ENCODE measurements around the gene IGSF5.

The IGSF5 gene

GRCh38 chr21:39788383-39788782 is 43.4 kb downstream of the IGSF5 start:
- H3K36me3 ChIP-seq (ENCODE audit: control insufficient read depth, insufficient read depth, low read length), result no peaks in the 10 kb centered on the region
- no peak overlapping the region for H4K5ac ChIP-seq (ENCODE audit: low read length)
- no peak overlapping the region for H3K4ac ChIP-seq (ENCODE audit: low read depth, low read length)
- no peak overlapping the region for H3K23ac ChIP-seq (ENCODE audit: low read length)
- H2BK120ac ChIP-seq (ENCODE audit: low read depth, low read length), result no peak overlapping the region
- no peak overlapping the region for H3K9ac ChIP-seq (ENCODE audit: low read length)
- no peak overlapping the region for H3K4me3 ChIP-seq (ENCODE audit: low read length)
- no peak overlapping the region for H3K56ac ChIP-seq (ENCODE audit: low read length)
- H3K18ac ChIP-seq (ENCODE audit: low read length), result no peak overlapping the region
- no peaks in the 10 kb centered on the region for H3K4me1 ChIP-seq (ENCODE audit: control insufficient read depth, low read depth, low read length)
- no peak overlapping the region for H2AK5ac ChIP-seq (ENCODE audit: low read length)
- H3K79me1 ChIP-seq (ENCODE audit: low read length), result no peaks in the 10 kb centered on the region
- no peaks in the 10 kb centered on the region for H3K79me2 ChIP-seq (ENCODE audit: control insufficient read depth, insufficient read depth, low read length)
- H3K27me3 ChIP-seq (ENCODE audit: insufficient read depth, low read length, poor library complexity), result no peaks in the 10 kb centered on the region
- DNase-seq, result peak; percentile 86
- H3K4me2 ChIP-seq (ENCODE audit: low read length), result no peak overlapping the region
- H2BK5ac ChIP-seq (ENCODE audit: low read length), result no peak overlapping the region
- H3K27ac ChIP-seq (ENCODE audit: low read depth, low read length), result no peak overlapping the region
- no peak overlapping the region for H2BK15ac ChIP-seq (replicated peaks; ENCODE audit: low read depth)
- no CpG with 5 or more reads among the region's 9 CpGs for WGBS (ENCODE audit: extremely low coverage, insufficient coverage, low lambda C conversion rate)
- H4K8ac ChIP-seq (ENCODE audit: low read depth, low read length), result no peak overlapping the region

DNA sequence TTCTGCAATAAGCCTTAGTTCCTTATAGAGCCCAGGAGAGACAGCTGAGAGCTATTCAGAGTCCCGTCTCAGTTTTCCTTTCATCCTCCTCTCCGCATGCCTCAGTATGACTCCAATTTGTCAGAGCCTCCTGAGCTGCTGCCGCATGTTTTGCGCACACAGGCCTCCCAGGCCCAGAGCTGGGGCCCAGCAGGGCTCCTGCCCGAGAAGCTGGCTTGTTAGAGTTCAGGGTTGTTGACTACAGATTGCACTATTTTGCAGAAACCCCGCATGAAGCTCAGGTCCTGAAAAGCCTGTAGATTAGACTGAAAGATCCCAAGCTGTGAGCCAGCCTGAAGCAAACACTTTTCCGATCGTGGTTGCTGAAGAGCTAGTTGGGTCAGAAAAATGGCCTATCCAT is 51.5 kb downstream of the IGSF5 start:
- Histone ChIP-seq H3K18ac (ENCODE audit: low read length) (no peak overlapping the region), H2BK5ac (ENCODE audit: low read length) (no peak overlapping the region), H3K4ac (ENCODE audit: low read depth, low read length) (no peak overlapping the region), H2BK120ac (ENCODE audit: low read depth, low read length) (no peak overlapping the region), H3K27me3 (ENCODE audit: insufficient read depth, low read length, poor library complexity) (no peaks in the 10 kb centered on the region), H2AK5ac (ENCODE audit: low read length) (no peak overlapping the region), H4K5ac (ENCODE audit: low read length) (no peak overlapping the region), H3K79me2 (ENCODE audit: control insufficient read depth, insufficient read depth, low read length) (no peaks in the 10 kb centered on the region), H3K79me1 (ENCODE audit: low read length) (no peaks in the 10 kb centered on the region), H3K9ac (ENCODE audit: low read length) (no peak overlapping the region), H3K27ac (ENCODE audit: low read depth, low read length) (no peak overlapping the region), H3K36me3 (ENCODE audit: control insufficient read depth, insufficient read depth, low read length) (no peaks in the 10 kb centered on the region), H3K4me1 (ENCODE audit: control insufficient read depth, low read depth, low read length) (no peaks in the 10 kb centered on the region), H3K4me3 (ENCODE audit: low read length) (no peak overlapping the region), H2BK15ac (replicated peaks; ENCODE audit: low read depth) (no peak overlapping the region), H3K56ac (ENCODE audit: low read length) (no peak overlapping the region), H3K4me2 (ENCODE audit: low read length) (no peak overlapping the region), H4K8ac (ENCODE audit: low read depth, low read length) (no peak overlapping the region), H3K23ac (ENCODE audit: low read length) (no peak overlapping the region)
- no CpG with 5 or more reads among the region's 8 CpGs for WGBS (ENCODE audit: extremely low coverage, insufficient coverage, low lambda C conversion rate)
- no peak for DNase-seq

GRCh38 chr21:39799178-39799577 is 54.2 kb downstream of the IGSF5 start:
- no peak overlapping the region for H3K18ac ChIP-seq (ENCODE audit: low read length)
- no peak overlapping the region for H3K23ac ChIP-seq (ENCODE audit: low read length)
- no peak overlapping the region for H3K4me2 ChIP-seq (ENCODE audit: low read length)
- WGBS (ENCODE audit: extremely low coverage, insufficient coverage, low lambda C conversion rate), result no CpG with 5 or more reads among the region's 7 CpGs
- H3K4me1 ChIP-seq (ENCODE audit: control insufficient read depth, low read depth, low read length), result no peaks in the 10 kb centered on the region
- H3K79me2 ChIP-seq (ENCODE audit: control insufficient read depth, insufficient read depth, low read length), result no peaks in the 10 kb centered on the region
- no peak overlapping the region for H4K8ac ChIP-seq (ENCODE audit: low read depth, low read length)
- no peaks in the 10 kb centered on the region for H3K27me3 ChIP-seq (ENCODE audit: insufficient read depth, low read length, poor library complexity)
- no peaks in the 10 kb centered on the region for H3K79me1 ChIP-seq (ENCODE audit: low read length)
- no peak overlapping the region for H3K4me3 ChIP-seq (ENCODE audit: low read length)
- no peak overlapping the region for H3K9ac ChIP-seq (ENCODE audit: low read length)
- no peak overlapping the region for H3K4ac ChIP-seq (ENCODE audit: low read depth, low read length)
- no peak for DNase-seq
- no peak overlapping the region for H2BK5ac ChIP-seq (ENCODE audit: low read length)
- H3K36me3 ChIP-seq (ENCODE audit: control insufficient read depth, insufficient read depth, low read length), result no peaks in the 10 kb centered on the region
- no peak overlapping the region for H2BK120ac ChIP-seq (ENCODE audit: low read depth, low read length)
- H3K27ac ChIP-seq (ENCODE audit: low read depth, low read length), result no peak overlapping the region
- H2BK15ac ChIP-seq (replicated peaks; ENCODE audit: low read depth), result no peak overlapping the region
- H4K5ac ChIP-seq (ENCODE audit: low read length), result no peak overlapping the region
- no peak overlapping the region for H3K56ac ChIP-seq (ENCODE audit: low read length)
- H2AK5ac ChIP-seq (ENCODE audit: low read length), result no peak overlapping the region

DNA sequence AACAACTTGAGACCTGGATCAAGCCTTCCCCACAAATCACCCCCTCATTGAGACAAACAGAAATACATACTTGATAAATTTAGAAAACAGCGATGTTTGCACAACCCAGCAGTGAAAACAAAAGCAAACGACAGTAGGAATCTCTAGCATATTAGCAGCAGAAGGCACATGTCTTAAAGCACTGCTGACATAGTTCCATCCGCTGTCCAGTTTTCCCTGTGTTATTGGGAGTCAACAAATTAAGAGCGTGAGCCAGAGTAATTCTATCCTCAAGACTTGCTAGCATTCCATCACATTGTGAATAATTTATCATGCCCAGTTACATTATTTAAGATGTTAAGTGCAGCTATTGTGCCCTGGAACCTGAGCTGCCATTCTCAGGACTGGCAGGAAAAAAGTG is 55.3 kb downstream of the IGSF5 start:
- Histone ChIP-seq H3K36me3 (ENCODE audit: control insufficient read depth, insufficient read depth, low read length) (no peaks in the 10 kb centered on the region), H3K18ac (ENCODE audit: low read length) (no peak overlapping the region), H3K4me2 (ENCODE audit: low read length) (no peak overlapping the region), H3K56ac (ENCODE audit: low read length) (no peak overlapping the region), H3K79me2 (ENCODE audit: control insufficient read depth, insufficient read depth, low read length) (no peaks in the 10 kb centered on the region), H3K4me3 (ENCODE audit: low read length) (no peak overlapping the region), H3K79me1 (ENCODE audit: low read length) (no peaks in the 10 kb centered on the region), H3K27me3 (ENCODE audit: insufficient read depth, low read length, poor library complexity) (no peaks in the 10 kb centered on the region), H3K27ac (ENCODE audit: low read depth, low read length) (no peak overlapping the region), H2AK5ac (ENCODE audit: low read length) (no peak overlapping the region), H2BK120ac (ENCODE audit: low read depth, low read length) (no peak overlapping the region), H3K9ac (ENCODE audit: low read length) (no peak overlapping the region), H4K8ac (ENCODE audit: low read depth, low read length) (no peak overlapping the region), H3K23ac (ENCODE audit: low read length) (no peak overlapping the region), H3K4me1 (ENCODE audit: control insufficient read depth, low read depth, low read length) (no peaks in the 10 kb centered on the region), H2BK5ac (ENCODE audit: low read length) (no peak overlapping the region), H4K5ac (ENCODE audit: low read length) (no peak overlapping the region), H3K4ac (ENCODE audit: low read depth, low read length) (no peak overlapping the region), H2BK15ac (replicated peaks; ENCODE audit: low read depth) (no peak overlapping the region)
- DNase-seq, result no peak
- WGBS (ENCODE audit: extremely low coverage, insufficient coverage, low lambda C conversion rate), result no CpG with 5 or more reads among the region's 4 CpGs

- no CpG with 5 or more reads among the region's 2 CpGs for WGBS (ENCODE audit: extremely low coverage, insufficient coverage, low lambda C conversion rate)
- DNase-seq, result no peak
Measured at GRCh38 chr21:39802217-39802616, 57.2 kb downstream of the IGSF5 start.

GRCh38 chr21:39803393-39803792 is 58.4 kb downstream of the IGSF5 start:
- no peak overlapping the region for H4K5ac ChIP-seq (ENCODE audit: low read length)
- no peak overlapping the region for H2BK120ac ChIP-seq (ENCODE audit: low read depth, low read length)
- H3K4me2 ChIP-seq (ENCODE audit: low read length), result no peak overlapping the region
- H3K4me1 ChIP-seq (ENCODE audit: control insufficient read depth, low read depth, low read length), result no peaks in the 10 kb centered on the region
- no peak overlapping the region for H3K27ac ChIP-seq (ENCODE audit: low read depth, low read length)
- H3K27me3 ChIP-seq (ENCODE audit: insufficient read depth, low read length, poor library complexity), result no peaks in the 10 kb centered on the region
- no peak overlapping the region for H2BK5ac ChIP-seq (ENCODE audit: low read length)
- no peak overlapping the region for H3K18ac ChIP-seq (ENCODE audit: low read length)
- H3K79me1 ChIP-seq (ENCODE audit: low read length), result no peaks in the 10 kb centered on the region
- no peak overlapping the region for H4K8ac ChIP-seq (ENCODE audit: low read depth, low read length)
- H2AK5ac ChIP-seq (ENCODE audit: low read length), result no peak overlapping the region
- H3K56ac ChIP-seq (ENCODE audit: low read length), result no peak overlapping the region
- no peak overlapping the region for H3K23ac ChIP-seq (ENCODE audit: low read length)
- DNase-seq, result no peak
- no peak overlapping the region for H2BK15ac ChIP-seq (replicated peaks; ENCODE audit: low read depth)
- no CpG with 5 or more reads among the region's 1 CpG for WGBS (ENCODE audit: extremely low coverage, insufficient coverage, low lambda C conversion rate)
- no peak overlapping the region for H3K9ac ChIP-seq (ENCODE audit: low read length)
- no peaks in the 10 kb centered on the region for H3K36me3 ChIP-seq (ENCODE audit: control insufficient read depth, insufficient read depth, low read length)
- H3K4me3 ChIP-seq (ENCODE audit: low read length), result no peak overlapping the region
- no peaks in the 10 kb centered on the region for H3K79me2 ChIP-seq (ENCODE audit: control insufficient read depth, insufficient read depth, low read length)
- no peak overlapping the region for H3K4ac ChIP-seq (ENCODE audit: low read depth, low read length)

More at GRCh38 chr21:39802217-39802616, 57.2 kb downstream of the IGSF5 start:
- Histone ChIP-seq H2BK15ac (replicated peaks; ENCODE audit: low read depth) (no peak overlapping the region), H3K27ac (ENCODE audit: low read depth, low read length) (no peak overlapping the region), H3K4me3 (ENCODE audit: low read length) (no peak overlapping the region), H3K4me2 (ENCODE audit: low read length) (no peak overlapping the region), H3K56ac (ENCODE audit: low read length) (no peak overlapping the region), H4K8ac (ENCODE audit: low read depth, low read length) (no peak overlapping the region), H3K23ac (ENCODE audit: low read length) (no peak overlapping the region), H2BK5ac (ENCODE audit: low read length) (no peak overlapping the region), H3K79me2 (ENCODE audit: control insufficient read depth, insufficient read depth, low read length) (no peaks in the 10 kb centered on the region), H2AK5ac (ENCODE audit: low read length) (no peak overlapping the region), H3K18ac (ENCODE audit: low read length) (no peak overlapping the region), H2BK120ac (ENCODE audit: low read depth, low read length) (no peak overlapping the region), H3K36me3 (ENCODE audit: control insufficient read depth, insufficient read depth, low read length) (no peaks in the 10 kb centered on the region), H3K9ac (ENCODE audit: low read length) (no peak overlapping the region), H3K4me1 (ENCODE audit: control insufficient read depth, low read depth, low read length) (no peaks in the 10 kb centered on the region), H3K27me3 (ENCODE audit: insufficient read depth, low read length, poor library complexity) (no peaks in the 10 kb centered on the region), H4K5ac (ENCODE audit: low read length) (no peak overlapping the region), H3K4ac (ENCODE audit: low read depth, low read length) (no peak overlapping the region), H3K79me1 (ENCODE audit: low read length) (no peaks in the 10 kb centered on the region)

All from mesendoderm (in vitro differentiated cells).